ELF-1 (cell line): ENCODE results near the gene HIF1A.

Experiments used
- DNase-seq: peaks from one replicate; pipeline ENCODE4 v3.0.0-alpha.2; 2016; ENCODE audit warnings: low read depth, low spot score

HIF1A gene

DNA sequence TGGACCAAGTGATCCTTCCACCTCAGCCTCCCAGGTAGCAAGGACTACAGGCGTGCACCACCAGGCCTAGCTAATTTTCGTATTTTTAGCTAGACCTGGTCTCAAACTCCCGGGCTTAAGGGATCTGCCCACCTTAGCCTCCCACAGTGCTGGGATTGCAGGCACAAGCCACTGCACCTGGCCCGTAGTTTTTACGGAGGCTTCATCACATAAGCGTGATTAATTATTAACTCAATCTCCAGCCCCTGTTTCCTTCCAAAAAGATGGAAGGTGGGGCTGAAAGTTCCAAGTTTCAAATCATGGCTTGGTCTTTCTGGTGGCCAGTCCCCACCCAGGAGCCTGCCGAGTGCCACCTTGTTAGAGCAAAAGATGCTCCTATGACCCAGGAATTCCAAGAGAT lies 22.5 kb upstream of the HIF1A start:
- no peak for DNase-seq

DNA sequence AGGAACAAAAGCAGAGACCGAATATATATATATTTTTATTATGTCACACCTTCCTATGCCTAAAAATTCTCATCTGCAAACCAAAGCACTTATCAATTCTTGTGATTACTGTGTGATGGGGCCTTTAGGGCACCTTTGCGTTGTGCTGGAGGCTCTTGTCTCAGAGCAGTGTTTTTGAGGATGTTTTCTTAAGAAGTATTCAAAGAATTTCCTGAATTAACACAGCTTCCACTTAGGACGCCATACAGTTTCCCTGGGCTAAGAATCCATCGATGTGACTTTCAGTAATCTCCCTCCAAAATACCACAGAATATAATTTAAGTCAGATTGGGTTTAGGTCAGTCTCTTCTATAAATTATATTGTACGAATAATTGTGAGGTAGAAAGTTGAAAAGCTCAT lies 22.0 kb upstream of the HIF1A start:
- DNase-seq: peak; percentile 19

DNA sequence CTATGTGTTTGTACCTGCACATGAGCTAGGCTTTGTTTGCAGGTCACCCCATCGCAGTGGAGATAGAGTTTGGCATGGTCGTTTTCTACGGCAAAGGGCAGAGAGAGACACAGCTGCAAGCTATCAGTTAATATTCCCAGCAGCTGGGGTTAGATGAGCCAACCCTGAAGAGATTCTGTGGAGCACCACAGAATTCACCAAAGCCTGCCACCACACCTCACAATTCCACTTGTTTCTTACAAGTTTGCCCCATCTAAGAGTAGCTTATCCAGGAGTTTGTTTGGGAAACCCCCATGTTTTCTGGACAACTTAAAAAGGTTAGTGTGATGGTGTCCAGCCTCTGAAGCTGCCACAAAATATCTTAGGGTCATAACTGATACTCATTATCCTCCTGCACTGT lies 20.0 kb upstream of the HIF1A start:
- DNase-seq: no peak

GRCh38 chr14:61677479-61677878 lies 17.8 kb upstream of the HIF1A start:
- no peak for DNase-seq

- peak; percentile 79 for DNase-seq
These were observed 16.3 kb upstream of the HIF1A start for GRCh38 chr14:61678975-61679374.

- no peak for DNase-seq
These were observed 13.9 kb upstream of the HIF1A start for GRCh38 chr14:61681413-61681812.

DNA sequence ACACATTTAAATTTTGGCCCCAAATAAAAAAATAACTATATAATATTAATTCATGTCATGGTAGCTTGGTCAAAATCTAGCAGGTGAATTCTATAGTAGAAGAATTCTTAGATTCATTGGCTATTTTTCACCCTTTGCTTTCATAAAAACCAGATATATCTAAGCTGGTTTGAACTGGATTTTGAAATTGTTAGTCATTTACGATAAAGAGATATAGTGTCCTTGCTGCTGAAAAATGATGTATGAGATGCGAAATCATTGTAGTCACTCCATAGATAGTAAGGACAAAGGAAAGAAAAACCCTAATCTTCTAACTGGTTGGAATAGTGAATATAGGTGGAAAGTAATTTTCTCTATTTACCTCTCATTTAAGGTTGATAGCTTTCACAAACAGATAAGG lies 12.2 kb upstream of the HIF1A start:
- DNase-seq: no peak

GRCh38 chr14:61690039-61690438 lies 5.3 kb upstream of the HIF1A start:
- no peak for DNase-seq

GRCh38 chr14:61690982-61691381 lies 4.3 kb upstream of the HIF1A start:
- DNase-seq: peak; percentile 33

- peak; percentile 51 for DNase-seq
These were observed 3.8 kb upstream of the HIF1A start for GRCh38 chr14:61691495-61691894.

DNA sequence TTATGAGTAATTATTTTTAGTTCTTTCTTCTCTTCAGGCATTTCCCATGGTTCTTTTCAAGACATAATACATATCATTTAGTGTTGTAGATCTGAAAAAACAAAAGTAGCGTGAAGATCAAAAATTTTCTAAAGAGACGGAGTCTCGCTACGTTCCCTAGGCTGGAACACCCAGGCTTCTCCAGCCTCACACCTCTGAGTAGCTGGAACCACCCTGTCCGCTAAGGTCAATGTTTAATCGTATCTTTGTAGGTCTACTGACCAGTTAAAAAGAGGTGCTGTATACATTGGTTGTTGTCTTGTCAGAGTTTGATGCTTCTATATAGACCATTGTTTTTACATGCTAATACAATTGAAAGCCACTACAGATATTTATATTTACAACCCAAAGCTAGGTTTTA lies 1.3 kb upstream of the HIF1A start:
- no peak for DNase-seq

DNA sequence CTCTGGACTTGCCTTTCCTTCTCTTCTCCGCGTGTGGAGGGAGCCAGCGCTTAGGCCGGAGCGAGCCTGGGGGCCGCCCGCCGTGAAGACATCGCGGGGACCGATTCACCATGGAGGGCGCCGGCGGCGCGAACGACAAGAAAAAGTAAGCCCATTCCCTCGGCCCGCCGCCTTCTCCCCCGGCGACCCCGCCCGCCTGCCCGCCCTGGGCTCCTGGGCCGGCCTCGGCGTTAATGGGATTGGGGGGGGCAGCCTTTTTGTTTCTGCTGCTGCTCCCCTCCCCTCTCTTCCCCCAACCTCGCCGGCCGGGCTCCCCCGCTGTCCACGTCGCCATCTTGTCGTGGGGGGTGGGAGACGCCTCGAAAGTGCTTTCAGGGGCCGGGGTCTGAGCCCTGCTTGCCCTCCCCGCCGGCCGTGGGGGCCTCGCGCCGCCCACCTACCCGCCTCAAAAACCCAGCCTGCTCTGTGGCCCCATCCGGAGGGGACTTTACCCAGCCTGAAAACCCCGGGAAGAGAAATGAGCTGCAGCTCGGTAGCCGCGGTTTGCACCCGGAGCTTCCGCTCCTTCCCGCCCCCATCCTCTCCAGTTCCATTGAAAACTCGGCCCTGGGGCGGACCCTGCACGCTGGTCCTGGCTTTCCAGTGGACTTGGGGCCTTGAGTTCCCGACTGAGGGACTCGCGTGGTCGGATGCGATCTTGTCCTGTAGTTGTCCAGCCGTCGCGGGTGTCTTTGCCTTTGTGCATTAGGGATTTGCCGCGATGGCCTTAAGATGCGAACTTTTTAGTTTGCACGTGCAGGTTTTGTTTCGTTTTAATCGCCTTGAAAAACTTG lies 598 bp downstream of the HIF1A start:
- peak; percentile 76 for DNase-seq

DNA sequence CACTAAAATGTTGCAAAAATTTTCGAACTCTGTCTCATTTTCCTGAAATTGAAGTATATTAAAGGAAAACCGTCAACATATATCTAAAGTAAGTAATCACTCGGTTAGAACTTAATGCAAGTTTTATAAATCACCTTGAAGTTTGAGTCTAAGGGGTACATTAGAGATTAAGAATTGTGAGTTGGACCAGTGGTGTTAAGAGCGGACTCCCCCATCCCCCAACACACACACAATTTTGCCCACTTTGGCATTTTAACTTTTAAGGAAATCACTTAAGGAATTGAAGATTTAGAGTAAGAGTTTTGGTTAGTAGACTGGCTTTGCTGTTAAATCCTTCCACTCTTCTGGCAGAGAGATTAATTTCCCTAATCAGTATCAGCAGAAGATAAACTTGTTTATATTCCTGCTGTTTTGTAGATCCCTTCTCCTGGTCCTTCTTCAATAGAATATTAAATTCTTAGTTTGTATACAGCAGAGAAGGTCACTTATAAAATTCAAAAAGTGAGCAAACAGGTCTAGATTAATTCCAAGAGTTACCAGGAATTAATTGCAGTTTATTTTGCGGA lies 1.5 kb downstream of the HIF1A start:
- no peak for DNase-seq

- DNase-seq: no peak
These were observed 3.1 kb downstream of the HIF1A start for GRCh38 chr14:61698206-61698980.

DNA sequence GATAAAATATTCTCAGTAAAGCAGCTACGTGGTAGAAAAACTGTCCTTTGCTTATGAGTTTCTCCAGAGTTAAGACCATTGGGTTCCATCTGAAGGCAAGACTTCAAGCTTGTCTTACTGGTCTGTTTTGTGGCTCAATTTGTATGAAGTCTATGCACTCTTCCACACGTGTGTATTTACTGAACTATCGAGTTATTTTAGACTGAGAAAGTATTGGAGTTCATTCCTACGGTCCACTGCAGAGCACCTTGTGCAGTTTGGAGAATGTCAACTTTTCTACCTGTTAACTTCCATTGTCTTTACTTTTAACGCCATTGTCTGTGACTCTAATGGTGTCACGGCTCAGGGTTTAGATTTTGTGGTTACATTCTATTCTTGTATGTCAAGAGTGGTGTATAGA lies 3.7 kb downstream of the HIF1A start:
- DNase-seq: no peak

- DNase-seq: no peak
These were observed 5.0 kb downstream of the HIF1A start for GRCh38 chr14:61700104-61700886.

- DNase-seq: no peak
These were observed 6.6 kb downstream of the HIF1A start for GRCh38 chr14:61701946-61702345.

DNA sequence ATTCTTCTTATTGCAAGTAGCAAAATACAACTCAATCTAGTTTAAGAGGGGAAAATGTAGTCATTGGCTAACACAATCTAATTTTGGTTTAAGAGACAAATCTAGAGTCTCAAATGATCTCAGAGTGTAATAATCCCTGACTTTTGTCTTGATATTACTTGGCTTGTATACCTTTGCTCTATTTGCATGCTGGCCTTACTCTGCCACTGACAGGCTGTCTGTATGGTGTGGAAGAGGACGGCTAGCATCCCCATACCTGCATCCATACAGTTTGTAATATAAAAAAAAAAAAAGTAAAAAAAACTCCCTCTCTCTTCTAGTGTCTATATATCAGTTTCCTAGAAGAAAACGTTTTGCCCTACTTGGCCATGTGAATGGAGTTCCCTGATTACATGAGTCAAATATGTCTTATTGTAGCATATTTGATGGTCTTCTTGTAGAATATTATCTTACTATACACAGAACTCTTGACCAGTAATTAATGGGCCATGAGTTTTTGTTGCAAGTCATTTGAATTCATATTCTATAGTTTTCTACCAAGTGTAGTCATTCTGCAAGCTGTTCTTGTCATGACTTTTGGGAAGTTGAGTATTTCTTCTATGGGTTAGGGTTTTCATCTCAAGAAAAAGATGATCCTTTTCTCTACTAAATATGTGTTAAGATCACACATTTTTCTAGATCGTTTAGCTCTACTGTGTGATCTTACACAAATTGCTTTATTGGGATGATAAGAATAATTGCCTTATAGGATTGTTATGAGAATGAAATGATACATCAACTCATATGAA lies 8.2 kb downstream of the HIF1A start:
- no peak for DNase-seq

DNA sequence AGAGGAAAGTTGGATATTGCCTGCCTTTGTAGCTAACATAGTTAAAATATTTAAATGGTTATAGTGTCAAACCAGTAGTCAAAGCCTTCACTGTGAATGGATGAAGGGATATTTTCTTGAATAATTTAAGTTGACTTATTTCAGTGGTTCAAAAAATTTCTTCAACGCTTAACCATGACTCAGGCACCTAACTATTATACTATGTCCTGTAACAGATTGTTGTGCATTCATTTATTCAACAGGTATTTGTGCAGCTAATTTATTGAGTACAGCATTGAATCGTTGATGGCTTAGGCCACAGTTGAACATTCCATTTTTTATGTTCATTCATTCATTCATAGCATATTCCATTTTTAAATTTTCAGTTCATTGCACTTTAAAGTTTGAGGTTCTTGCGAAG lies 9.2 kb downstream of the HIF1A start:
- DNase-seq: no peak

DNA sequence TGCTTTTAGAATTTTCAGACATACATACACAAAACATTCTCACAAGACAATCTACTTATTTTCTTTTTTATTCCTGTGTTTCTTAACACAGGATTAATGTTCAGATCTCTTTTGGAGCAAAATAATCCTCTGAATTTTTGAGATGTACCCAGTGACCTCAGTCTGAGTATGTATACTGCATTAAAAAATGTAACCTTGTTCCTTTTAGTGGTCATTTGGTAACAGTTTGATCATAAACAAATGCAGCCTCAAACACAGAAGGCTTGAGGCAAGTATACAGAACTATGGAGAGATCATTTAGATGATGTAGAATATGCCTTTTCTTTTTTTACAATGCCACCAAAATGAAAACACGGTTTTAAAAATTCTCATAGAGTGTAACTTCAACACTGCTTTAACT lies 9.7 kb downstream of the HIF1A start:
- DNase-seq: no peak

- DNase-seq: no peak
These were observed 10.9 kb downstream of the HIF1A start for GRCh38 chr14:61706096-61706690.
